HG03521 (cell line): ENCODE results near the gene EXOC7.
"Not testable (repeated sequence)": the region's sequence is repeated elsewhere in the genome, so short reads cannot be mapped to it uniquely, and the experiment has no call there.

Experiments used
- ATAC-seq: cut with Tn5 transposase; IDR thresholded peaks from one replicate; pipeline ENCODE4 v1.9.1; 2021; ENCODE audit warnings: mild to moderate bottlenecking, moderate library complexity; ENCODE audit not compliant: unreplicated experiment

Gene EXOC7

GRCh38 chr17:76046064-76046463 lies 57.5 kb downstream of the EXOC7 start:
- ATAC-seq, result no peak

- not testable (repeated sequence) for ATAC-seq
Measured at GRCh38 chr17:76044475-76045007, 59.0 kb downstream of the EXOC7 start.

- ATAC-seq, result not testable (repeated sequence)
Measured at GRCh38 chr17:76042868-76043267, 60.7 kb downstream of the EXOC7 start.

- ATAC-seq, result no peak
Measured at GRCh38 chr17:76040376-76040775, 63.2 kb downstream of the EXOC7 start.

GRCh38 chr17:76039121-76039520 lies 64.5 kb downstream of the EXOC7 start:
- no peak for ATAC-seq

- ATAC-seq, result no peak
Measured at GRCh38 chr17:76038050-76038449, 65.5 kb downstream of the EXOC7 start.

GRCh38 chr17:76036497-76037261 lies 66.9 kb downstream of the EXOC7 start:
- ATAC-seq, result no peak

- no peak for ATAC-seq
Measured at GRCh38 chr17:76034428-76035350, 68.9 kb downstream of the EXOC7 start.

GRCh38 chr17:76033139-76033538 lies 70.4 kb downstream of the EXOC7 start:
- no peak for ATAC-seq

- ATAC-seq, result no peak
Measured at GRCh38 chr17:76032780-76033108, 70.8 kb downstream of the EXOC7 start.

GRCh38 chr17:76032073-76032779 lies 71.4 kb downstream of the EXOC7 start:
- no peak for ATAC-seq
